Kidney (tissue), 14 donors: ENCODE data around the gene FBN3. TPM values are rescaled to one million over a fixed set of nuclear protein-coding genes. Genes with fewer than 3 reads are reported as not detected.

ENCODE experiments used
- DNase-seq, 5 donors: peaks; one replicate each; pipeline ENCODE4 v3.0.0-alpha.2; 2013 to 2020
- FAIRE-seq: peaks from 2 replicates; lab custom pipeline; 2012; peaks lifted over from hg19 to GRCh38; lab: Jason Lieb, UNC
- H3K27ac ChIP-seq, 2 donors: one replicate each; pipeline ENCODE4 v1.7.0; 2013; ENCODE audit warnings: low read depth in 2 of 2, low read length in 2 of 2, inconsistent platforms in 1 of 2
- H3K27me3 ChIP-seq: one replicate; pipeline ENCODE4 v1.7.1; 2013; ENCODE audit warnings: low read length, inconsistent platforms; ENCODE audit not compliant: control insufficient read depth, insufficient read depth
- H3K36me3 ChIP-seq, 3 donors: one replicate each; pipeline versions ENCODE4 v1.7.0 to v1.7.1; 2013; ENCODE audit warnings: low read length in 3 of 3, control low read depth in 1 of 3, inconsistent platforms in 1 of 3; ENCODE audit not compliant: insufficient read depth in 3 of 3, control insufficient read depth in 2 of 3
- H3K4me1 ChIP-seq, 3 donors: one replicate each; pipeline versions ENCODE4 v1.7.0 to v1.7.1; 2013; ENCODE audit warnings: low read length in 3 of 3, inconsistent platforms in 1 of 3, low read depth in 1 of 3; ENCODE audit not compliant: control insufficient read depth in 2 of 3, insufficient read depth in 2 of 3
- H3K4me3 ChIP-seq, 3 donors: one replicate each; pipeline versions ENCODE4 v1.7.0 to v1.8.1; 2013; ENCODE audit warnings: low read length in 3 of 3, control low read depth in 1 of 3, inconsistent platforms in 1 of 3
- H3K9ac ChIP-seq, 3 donors: one replicate each; pipeline versions ENCODE4 v1.7.0 to v1.7.1; 2013; ENCODE audit warnings: low read length in 3 of 3, control low read depth in 1 of 3, inconsistent platforms in 1 of 3
- H3K9me3 ChIP-seq, 3 donors: one replicate each; pipeline versions ENCODE4 v1.7.0 to v1.7.1; 2013; ENCODE audit warnings: low read length in 3 of 3, control low read depth in 1 of 3, inconsistent platforms in 1 of 3; ENCODE audit not compliant: control insufficient read depth in 2 of 3, insufficient read depth in 1 of 3
- CTCF ChIP-seq: IDR thresholded peaks from 3 replicates; pipeline ENCODE4 v1.5.1; 2012; ENCODE audit warnings: mild to moderate bottlenecking, moderate library complexity, borderline replicate concordance; ENCODE audit not compliant: insufficient read depth; ENCODE audit errors: extremely low read depth
- intact Hi-C: fragments of 100-400 bp; cut with DNase I; formaldehyde crosslinking; loops from one replicate; pipeline ENCODE4 v1.11.1; 2022
- polyA plus RNA-seq: library from polyadenylated mRNA; stranded (reverse); fragments of 350-450 nt; fragmentation: Illumina TruSeq; extraction: RNeasy Lipid Tissue Mini Kit (QIAGEN cat#74804); gene quantifications from one replicate; pipeline ENCODE4 v1.2.3, GENCODE V29; 2014; ENCODE audit warnings: low read depth, low replicate concordance; ENCODE audit not compliant: insufficient read depth
- total RNA-seq: library from RNA; stranded (reverse); fragmentation: NEBNext Ultra II Directional; extraction: Animal tissue kit (Norgen Biotek cat#: 25700); gene quantifications from one replicate; pipeline ENCODE4 v1.2.1, GENCODE V29; 2021
- donor health status: control.
- donor health status: control.
- donor health status: control.
- donor health status: control.
- donor health status: control.
- donor health status: DM: yes; HTN: yes; CAD: no.
- donor health status: Normal renal cell carcinoma (clear cell type).

The FBN3 gene
- total and polyA plus RNA-seq, 2 donors from 2014 or later, result 0.44 to 0.56 TPM

GRCh38 chr19:8144273-8144995 is 5.0 kb downstream of the FBN3 start:
- no peak for TF ChIP-seq CTCF
- Histone ChIP-seq H3K36me3 (no peaks in the 10 kb centered on the region), H3K4me1 (no peaks in the 10 kb centered on the region), H3K9ac (no peak overlapping the region), H3K27me3 (no peaks in the 10 kb centered on the region), H3K27ac (no peak overlapping the region), H3K9me3 (no peaks in the 10 kb centered on the region), H3K4me3 (no peak overlapping the region)
- FAIRE-seq, result no peak
- DNase-seq, result peak in 2 of 5 donors; percentile 35 to 72
- intact Hi-C loops, result no loop called here

- FAIRE-seq (no peak), DNase-seq (no peak)
- intact Hi-C loops, result no loop called here
- TF ChIP-seq CTCF, result no peak
- Histone ChIP-seq H3K9ac (no peak overlapping the region), H3K4me3 (no peak overlapping the region), H3K27ac (no peak overlapping the region), H3K27me3 (no peaks in the 10 kb centered on the region), H3K4me1 (no peaks in the 10 kb centered on the region), H3K9me3 (no peaks in the 10 kb centered on the region), H3K36me3 (no peaks in the 10 kb centered on the region)
These were observed 6.4 kb downstream of the FBN3 start for GRCh38 chr19:8143041-8143440.

GRCh38 chr19:8142513-8142900 is 6.9 kb downstream of the FBN3 start:
- H3K27ac ChIP-seq, result no peak overlapping the region
- no peak for FAIRE-seq
- H3K9ac ChIP-seq, result no peak overlapping the region
- intact Hi-C loops, result no loop called here
- no peaks in the 10 kb centered on the region for H3K4me1 ChIP-seq
- no peaks in the 10 kb centered on the region for H3K27me3 ChIP-seq
- no peak overlapping the region for H3K4me3 ChIP-seq
- TF ChIP-seq CTCF, result no peak
- DNase-seq, result no peak
- H3K36me3 ChIP-seq, result no peaks in the 10 kb centered on the region
- no peaks in the 10 kb centered on the region for H3K9me3 ChIP-seq
